HepG2 (cell line): Measurements from ENCODE around the gene TBC1D5. TPM values are rescaled to one million over a fixed set of nuclear protein-coding genes. Genes with fewer than 3 reads are reported as not detected.

Experiments
- ADNP ChIP-seq: sonication (generic); formaldehyde crosslinking; IDR thresholded peaks from 2 replicates; pipeline ENCODE4 v1.4.0; 2020; ENCODE audit warnings: missing genetic modification reagents
- ELF1 ChIP-seq: sonication (generic); formaldehyde crosslinking; IDR thresholded peaks from 2 replicates; pipeline ENCODE4 v1.4.0; 2020; ENCODE audit warnings: missing genetic modification reagents
- FOXP1 ChIP-seq, 2 experiments: fragments of 450-650 bp in 1 of 2; IDR thresholded peaks; 2 replicates each; pipeline ENCODE4 v1.6.1; 2017 to 2018; ENCODE audit warnings: antibody characterized with exemption in 1 of 2
- HOXD1 ChIP-seq: sonication (generic); formaldehyde crosslinking; IDR thresholded peaks from 2 replicates; pipeline ENCODE4 v1.5.0; 2020; ENCODE audit warnings: missing genetic modification reagents
- MAZ ChIP-seq, 2 experiments: sonication (generic) in 1 of 2; formaldehyde crosslinking in 1 of 2; IDR thresholded peaks; 2 replicates each; pipeline versions ENCODE4 v1.5.0 to v1.6.1; 2012 to 2020; ENCODE audit warnings: low read depth in 2 of 2, mild to moderate bottlenecking in 2 of 2, borderline replicate concordance in 1 of 2, improper control_type of control experiment in 1 of 2, low read length in 1 of 2, missing genetic modification reagents in 1 of 2, moderate library complexity in 1 of 2
- RCOR2 ChIP-seq: IDR thresholded peaks from 2 replicates; pipeline ENCODE4 v1.6.1; 2016; ENCODE audit warnings: missing biosample characterization, missing genetic modification reagents
- ZNF225 ChIP-seq: sonication (generic); formaldehyde crosslinking; IDR thresholded peaks from 2 replicates; pipeline ENCODE4 v1.4.0; 2020; ENCODE audit warnings: mild to moderate bottlenecking, missing genetic modification reagents
- ZNF282 ChIP-seq: fragments of 450-650 bp; IDR thresholded peaks from 2 replicates; pipeline ENCODE4 v1.6.1; 2018; ENCODE audit not compliant: partially characterized antibody
- ZNF430 ChIP-seq: sonication (generic); formaldehyde crosslinking; IDR thresholded peaks from 2 replicates; pipeline ENCODE4 v1.9.0; 2021; ENCODE audit warnings: mild to moderate bottlenecking, missing genetic modification reagents
- ZNF703 ChIP-seq: sonication (generic); formaldehyde crosslinking; IDR thresholded peaks from 2 replicates; pipeline ENCODE4 v1.5.1; 2020; ENCODE audit warnings: missing genetic modification reagents, mild to moderate bottlenecking, moderate library complexity, borderline replicate concordance
- polyA plus RNA-seq, 8 experiments: library from polyadenylated mRNA; depleted of rRNA in 3 of 8; stranded (reverse) in 7 of 8; unstranded in 1 of 8; fragments of >200 nt; fragmentation: Illumina TruSeq in 4 of 8; extraction: Trizol in 4 of 8; gene quantifications; 2 replicates each; pipeline versions ENCODE4 v1.2.1 to v1.2.3, GENCODE V29; 2011 to 2016; ENCODE audit warnings: low read depth in 4 of 8, missing spikeins in 1 of 8, mixed read lengths in 1 of 8; ENCODE audit not compliant: insufficient read depth in 1 of 8
- total RNA-seq, 5 experiments: library from RNA; depleted of rRNA; stranded (reverse); fragments of >200 nt; fragmentation: Illumina TruSeq; extraction: Trizol; gene quantifications; 2 replicates each; pipeline ENCODE4 v1.2.3, GENCODE V29; 2016; ENCODE audit warnings: low read depth in 1 of 5
- TF ChIP-seq, protein P1 (sequence below): sonication (generic); formaldehyde crosslinking; IDR thresholded peaks from 2 replicates; pipeline ENCODE4 v1.4.0; 2020; ENCODE audit warnings: missing genetic modification reagents, mild to moderate bottlenecking, borderline replicate concordance
- TF ChIP-seq, protein P2 (sequence below): sonication (generic); formaldehyde crosslinking; IDR thresholded peaks from 2 replicates; pipeline ENCODE4 v1.5.0; 2020; ENCODE audit warnings: mild to moderate bottlenecking, missing genetic modification reagents, borderline replicate concordance

Gene TBC1D5
- total and polyA plus RNA-seq, 2 of the 13 experiments (the other 11 are each of a cell fraction or from before 2014, with no cell fraction given) = 19.2 to 33.3 TPM

DNA sequence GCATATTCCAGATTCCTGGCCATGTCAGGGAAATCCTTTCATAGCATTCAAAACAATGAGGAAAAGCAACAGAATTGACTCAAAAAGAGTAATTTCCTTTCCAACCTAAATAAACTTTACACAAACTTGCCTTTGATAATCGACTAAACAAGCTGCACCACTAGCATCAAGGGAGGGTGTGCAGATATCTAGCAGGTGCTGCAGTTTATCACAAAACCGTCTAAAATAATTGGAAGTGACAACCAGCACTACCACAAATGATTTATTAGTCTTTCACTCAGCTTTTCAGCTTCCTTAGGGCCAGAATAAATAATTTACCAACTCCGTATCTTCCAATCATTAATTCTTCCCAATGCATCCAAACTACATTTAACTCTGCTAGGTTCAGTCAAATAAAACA is 71.7 kb downstream of the TBC1D5 start (continued):
- TF ChIP-seq, protein P1, sequence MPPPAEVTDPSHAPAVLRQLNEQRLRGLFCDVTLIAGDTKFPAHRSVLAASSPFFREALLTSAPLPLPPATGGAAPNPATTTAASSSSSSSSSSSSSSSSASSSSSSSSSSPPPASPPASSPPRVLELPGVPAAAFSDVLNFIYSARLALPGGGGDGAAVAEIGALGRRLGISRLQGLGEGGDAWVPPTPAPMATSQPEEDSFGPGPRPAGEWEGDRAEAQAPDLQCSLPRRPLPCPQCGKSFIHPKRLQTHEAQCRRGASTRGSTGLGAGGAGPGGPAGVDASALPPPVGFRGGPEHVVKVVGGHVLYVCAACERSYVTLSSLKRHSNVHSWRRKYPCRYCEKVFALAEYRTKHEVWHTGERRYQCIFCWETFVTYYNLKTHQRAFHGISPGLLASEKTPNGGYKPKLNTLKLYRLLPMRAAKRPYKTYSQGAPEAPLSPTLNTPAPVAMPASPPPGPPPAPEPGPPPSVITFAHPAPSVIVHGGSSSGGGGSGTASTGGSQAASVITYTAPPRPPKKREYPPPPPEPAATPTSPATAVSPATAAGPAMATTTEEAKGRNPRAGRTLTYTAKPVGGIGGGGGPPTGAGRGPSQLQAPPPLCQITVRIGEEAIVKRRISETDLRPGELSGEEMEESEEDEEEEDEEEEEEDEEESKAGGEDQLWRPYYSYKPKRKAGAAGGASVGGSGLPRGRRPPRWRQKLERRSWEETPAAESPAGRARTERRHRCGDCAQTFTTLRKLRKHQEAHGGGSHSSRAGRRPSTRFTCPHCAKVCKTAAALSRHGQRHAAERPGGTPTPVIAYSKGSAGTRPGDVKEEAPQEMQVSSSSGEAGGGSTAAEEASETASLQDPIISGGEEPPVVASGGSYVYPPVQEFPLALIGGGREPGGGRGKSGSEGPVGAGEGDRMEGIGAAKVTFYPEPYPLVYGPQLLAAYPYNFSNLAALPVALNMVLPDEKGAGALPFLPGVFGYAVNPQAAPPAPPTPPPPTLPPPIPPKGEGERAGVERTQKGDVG (CRISPR knock-in tag) = no peak
- no peak for TF ChIP-seq ELF1
- TF ChIP-seq HOXD1 (CRISPR knock-in tag) = no peak
- TF ChIP-seq FOXP1 (IDR thresholded peaks at IDR 0.05) = no peak
- TF ChIP-seq FOXP1 (CRISPR knock-in tag; IDR thresholded peaks at IDR 0.05) = no peak
- no peak for TF ChIP-seq ZNF282
- TF ChIP-seq ADNP (CRISPR knock-in tag) = no peak
- no peak for TF ChIP-seq RCOR2 (CRISPR knock-in tag)
- TF ChIP-seq MAZ (IDR thresholded peaks at IDR 0.05; ENCODE audit: borderline replicate concordance, low read depth, low read length) = no peak
- no peak for TF ChIP-seq MAZ (CRISPR knock-in tag; IDR thresholded peaks at IDR 0.05; ENCODE audit: low read depth)
- TF ChIP-seq ZNF430 (CRISPR knock-in tag) = no peak
- TF ChIP-seq ZNF703 (CRISPR knock-in tag) = no peak
- no peak for TF ChIP-seq ZNF225 (CRISPR knock-in tag)
- TF ChIP-seq, protein P2, sequence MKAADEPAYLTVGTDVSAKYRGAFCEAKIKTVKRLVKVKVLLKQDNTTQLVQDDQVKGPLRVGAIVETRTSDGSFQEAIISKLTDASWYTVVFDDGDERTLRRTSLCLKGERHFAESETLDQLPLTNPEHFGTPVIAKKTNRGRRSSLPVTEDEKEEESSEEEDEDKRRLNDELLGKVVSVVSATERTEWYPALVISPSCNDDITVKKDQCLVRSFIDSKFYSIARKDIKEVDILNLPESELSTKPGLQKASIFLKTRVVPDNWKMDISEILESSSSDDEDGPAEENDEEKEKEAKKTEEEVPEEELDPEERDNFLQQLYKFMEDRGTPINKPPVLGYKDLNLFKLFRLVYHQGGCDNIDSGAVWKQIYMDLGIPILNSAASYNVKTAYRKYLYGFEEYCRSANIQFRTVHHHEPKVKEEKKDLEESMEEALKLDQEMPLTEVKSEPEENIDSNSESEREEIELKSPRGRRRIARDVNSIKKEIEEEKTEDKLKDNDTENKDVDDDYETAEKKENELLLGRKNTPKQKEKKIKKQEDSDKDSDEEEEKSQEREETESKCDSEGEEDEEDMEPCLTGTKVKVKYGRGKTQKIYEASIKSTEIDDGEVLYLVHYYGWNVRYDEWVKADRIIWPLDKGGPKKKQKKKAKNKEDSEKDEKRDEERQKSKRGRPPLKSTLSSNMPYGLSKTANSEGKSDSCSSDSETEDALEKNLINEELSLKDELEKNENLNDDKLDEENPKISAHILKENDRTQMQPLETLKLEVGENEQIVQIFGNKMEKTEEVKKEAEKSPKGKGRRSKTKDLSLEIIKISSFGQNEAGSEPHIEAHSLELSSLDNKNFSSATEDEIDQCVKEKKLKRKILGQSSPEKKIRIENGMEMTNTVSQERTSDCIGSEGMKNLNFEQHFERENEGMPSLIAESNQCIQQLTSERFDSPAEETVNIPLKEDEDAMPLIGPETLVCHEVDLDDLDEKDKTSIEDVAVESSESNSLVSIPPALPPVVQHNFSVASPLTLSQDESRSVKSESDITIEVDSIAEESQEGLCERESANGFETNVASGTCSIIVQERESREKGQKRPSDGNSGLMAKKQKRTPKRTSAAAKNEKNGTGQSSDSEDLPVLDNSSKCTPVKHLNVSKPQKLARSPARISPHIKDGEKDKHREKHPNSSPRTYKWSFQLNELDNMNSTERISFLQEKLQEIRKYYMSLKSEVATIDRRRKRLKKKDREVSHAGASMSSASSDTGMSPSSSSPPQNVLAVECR = no peak
